Measurements from ENCODE around the gene CEP83. TPM values are rescaled to one million over a fixed set of nuclear protein-coding genes. Genes with fewer than 3 reads are reported as not detected.
A peak's percentile ranks its signal among the peaks of the same experiment; 100 is the strongest.

Gene CEP83
- total and polyA plus RNA-seq, 2 experiments from 2014 or later, result 18.3 to 35.2 TPM

DNA sequence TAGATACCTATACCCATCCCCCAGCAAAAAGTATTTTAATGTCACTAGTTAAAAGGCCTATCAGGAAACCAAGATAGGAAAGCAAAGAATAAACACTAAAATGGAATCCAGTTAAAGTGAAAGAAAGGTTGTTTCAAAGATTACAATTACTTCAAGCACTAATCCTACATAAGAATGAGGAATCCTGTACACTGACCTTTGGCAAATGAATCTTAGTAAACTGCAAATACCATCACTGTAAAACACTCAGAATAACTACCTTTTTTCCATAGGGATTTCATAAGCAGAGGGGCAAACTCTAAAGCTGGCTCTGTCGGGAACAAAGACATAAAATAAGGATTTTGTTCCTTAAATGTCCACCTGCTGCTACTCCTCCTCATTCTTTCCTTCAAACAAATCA lies 25.9 kb downstream of the CEP83 start:
- TF ChIP-seq, protein P1, sequence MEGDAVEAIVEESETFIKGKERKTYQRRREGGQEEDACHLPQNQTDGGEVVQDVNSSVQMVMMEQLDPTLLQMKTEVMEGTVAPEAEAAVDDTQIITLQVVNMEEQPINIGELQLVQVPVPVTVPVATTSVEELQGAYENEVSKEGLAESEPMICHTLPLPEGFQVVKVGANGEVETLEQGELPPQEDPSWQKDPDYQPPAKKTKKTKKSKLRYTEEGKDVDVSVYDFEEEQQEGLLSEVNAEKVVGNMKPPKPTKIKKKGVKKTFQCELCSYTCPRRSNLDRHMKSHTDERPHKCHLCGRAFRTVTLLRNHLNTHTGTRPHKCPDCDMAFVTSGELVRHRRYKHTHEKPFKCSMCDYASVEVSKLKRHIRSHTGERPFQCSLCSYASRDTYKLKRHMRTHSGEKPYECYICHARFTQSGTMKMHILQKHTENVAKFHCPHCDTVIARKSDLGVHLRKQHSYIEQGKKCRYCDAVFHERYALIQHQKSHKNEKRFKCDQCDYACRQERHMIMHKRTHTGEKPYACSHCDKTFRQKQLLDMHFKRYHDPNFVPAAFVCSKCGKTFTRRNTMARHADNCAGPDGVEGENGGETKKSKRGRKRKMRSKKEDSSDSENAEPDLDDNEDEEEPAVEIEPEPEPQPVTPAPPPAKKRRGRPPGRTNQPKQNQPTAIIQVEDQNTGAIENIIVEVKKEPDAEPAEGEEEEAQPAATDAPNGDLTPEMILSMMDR (IDR thresholded peaks at IDR 0.05; ENCODE audit: low read depth, low read length), result no peak
- DNase-seq (ENCODE audit: low read depth in 1 of 2, low spot score in 1 of 2), result no peak

DNA sequence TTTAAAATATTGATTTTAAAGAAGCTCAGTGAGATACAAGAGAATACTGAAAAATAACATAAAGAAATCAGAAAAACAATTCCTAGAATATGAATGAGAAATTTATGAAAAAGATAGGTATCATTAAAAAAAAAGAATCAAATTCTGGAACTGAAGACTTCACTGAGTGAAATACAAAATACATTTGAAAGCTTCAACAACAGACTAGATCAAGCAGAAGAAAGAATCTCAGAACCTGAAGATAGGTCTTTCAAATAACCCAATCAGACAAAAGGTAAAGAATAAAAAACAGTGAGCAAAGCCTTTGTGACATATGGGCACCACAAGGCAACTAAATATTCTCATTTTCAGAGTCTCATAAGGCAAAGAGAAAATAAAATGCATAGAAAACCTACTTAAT lies 29.4 kb downstream of the CEP83 start:
- Histone ChIP-seq H3K4me1 (ENCODE audit: low read depth) (peaks cover 5% of the 10 kb centered on the region), H3K27ac (no peak overlapping the region), H3K36me3 (no peaks in the 10 kb centered on the region), H3K4me3 (no peak overlapping the region), H3K27me3 (no peaks in the 10 kb centered on the region), H3K9me3 (ENCODE audit: low read depth) (no peaks in the 10 kb centered on the region)
- TF ChIP-seq, protein P1 (IDR thresholded peaks at IDR 0.05; ENCODE audit: low read depth, low read length), result no peak
- no peak for DNase-seq (ENCODE audit: low read depth in 1 of 2, low spot score in 1 of 2)

More for the DNA sequence above, 25.9 kb downstream of the CEP83 start:
- Histone ChIP-seq H3K4me1 (ENCODE audit: low read depth) (peaks cover 3% of the 10 kb centered on the region), H3K4me3 (no peak overlapping the region), H3K27ac (no peak overlapping the region), H3K36me3 (no peaks in the 10 kb centered on the region), H3K27me3 (no peaks in the 10 kb centered on the region), H3K9me3 (ENCODE audit: low read depth) (no peaks in the 10 kb centered on the region)

DNA sequence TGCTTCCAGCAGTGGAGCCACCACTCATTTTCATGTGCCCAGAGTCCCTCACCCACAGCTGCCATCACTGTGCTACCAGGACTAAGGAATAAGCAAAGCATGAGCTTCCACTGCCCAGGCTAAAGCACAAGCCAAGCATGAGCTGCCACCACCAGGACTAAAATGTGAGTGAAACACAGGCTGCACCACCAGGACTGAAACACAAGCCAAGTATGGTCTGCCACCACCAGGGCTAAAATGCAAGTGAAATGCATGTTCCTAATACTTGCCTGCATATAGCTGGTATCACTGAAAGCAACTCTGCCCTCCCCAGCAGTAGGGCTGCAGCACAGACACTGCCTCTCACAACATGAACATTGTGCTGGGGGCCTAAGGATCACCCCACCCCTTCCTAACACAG lies 30.0 kb downstream of the CEP83 start:
- H3K4me3 ChIP-seq, result no peak overlapping the region
- no peak overlapping the region for H3K27ac ChIP-seq
- peaks cover 4% of the 10 kb centered on the region for H3K4me1 ChIP-seq (ENCODE audit: low read depth)
- H3K27me3 ChIP-seq, result no peaks in the 10 kb centered on the region
- no peaks in the 10 kb centered on the region for H3K9me3 ChIP-seq (ENCODE audit: low read depth)
- TF ChIP-seq, protein P1 (IDR thresholded peaks at IDR 0.05; ENCODE audit: low read depth, low read length), result peak; percentile 34
- no peaks in the 10 kb centered on the region for H3K36me3 ChIP-seq
- DNase-seq (ENCODE audit: low read depth in 1 of 2, low spot score in 1 of 2), result peak in 1 of 2 donors; percentile 64

DNA sequence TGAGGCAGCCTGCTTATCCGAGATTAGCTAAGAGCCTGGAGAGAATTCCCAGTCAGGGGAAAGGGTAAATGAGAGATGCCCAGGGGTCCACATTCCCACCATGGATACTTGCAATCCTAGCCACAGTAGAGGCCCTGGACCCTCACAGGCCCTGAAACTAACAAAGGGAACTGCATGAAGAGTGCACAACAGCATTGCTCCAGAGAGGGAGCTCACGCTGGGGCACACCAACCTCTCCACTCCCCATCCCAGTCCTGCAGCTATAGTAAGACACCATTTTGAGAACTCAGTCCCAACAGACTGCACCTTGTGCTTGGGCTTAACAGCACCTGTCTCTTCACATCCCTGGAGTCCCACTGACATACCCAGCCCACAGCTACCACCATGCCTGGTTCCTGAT lies 30.5 kb downstream of the CEP83 start:
- Histone ChIP-seq H3K4me3 (no peak overlapping the region), H3K9me3 (ENCODE audit: low read depth) (no peaks in the 10 kb centered on the region), H3K27me3 (no peaks in the 10 kb centered on the region), H3K36me3 (no peaks in the 10 kb centered on the region), H3K4me1 (ENCODE audit: low read depth) (peaks cover 4% of the 10 kb centered on the region), H3K27ac (no peak overlapping the region)
- TF ChIP-seq, protein P1 (IDR thresholded peaks at IDR 0.05; ENCODE audit: low read depth, low read length), result no peak
- DNase-seq (ENCODE audit: low read depth in 1 of 2, low spot score in 1 of 2), result no peak

DNA sequence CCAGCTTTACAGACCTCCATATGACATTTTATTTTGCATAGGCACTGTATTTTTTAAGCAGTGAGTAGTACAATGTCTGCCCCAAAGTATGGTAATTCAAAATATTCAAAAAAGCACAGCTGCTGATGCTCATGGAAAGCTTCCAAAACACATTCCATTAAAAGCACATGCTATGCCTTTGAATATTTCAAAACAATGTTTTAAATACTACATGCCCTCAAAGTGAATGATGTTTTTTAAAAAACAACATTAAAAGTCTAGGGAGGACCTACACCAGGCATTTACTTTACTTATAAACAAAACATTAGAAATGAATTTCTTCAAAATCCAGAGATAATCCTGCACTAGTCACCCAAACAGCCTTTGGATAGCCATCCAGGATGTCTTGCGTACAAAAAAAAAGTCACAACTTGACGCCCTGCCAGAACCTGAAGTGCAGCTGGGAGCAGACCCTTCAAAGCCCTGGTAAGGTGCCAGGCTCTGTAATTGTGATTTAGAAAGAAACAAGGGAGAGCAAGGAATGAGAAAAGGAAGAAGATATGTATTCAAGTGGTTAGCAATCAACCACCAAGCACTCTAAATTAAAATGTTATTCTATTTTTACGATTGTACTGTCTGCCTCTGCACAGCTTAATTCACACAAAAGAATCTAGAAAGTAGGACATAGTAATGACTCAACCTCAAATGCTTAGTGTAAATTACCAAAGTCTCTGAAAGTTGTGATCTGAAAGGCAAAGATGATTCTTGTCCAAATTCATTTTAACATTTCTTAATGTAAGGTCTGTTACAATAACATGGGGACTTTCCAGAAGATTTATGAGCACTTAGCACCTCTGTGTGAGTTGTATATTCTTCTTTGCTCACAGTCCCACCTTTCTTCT lies 31.9 kb downstream of the CEP83 start:
- Histone ChIP-seq H3K4me3 (no peak overlapping the region), H3K27ac (no peak overlapping the region), H3K4me1 (ENCODE audit: low read depth) (peaks cover 4% of the 10 kb centered on the region), H3K9me3 (ENCODE audit: low read depth) (no peaks in the 10 kb centered on the region), H3K36me3 (no peaks in the 10 kb centered on the region), H3K27me3 (no peaks in the 10 kb centered on the region)
- DNase-seq (ENCODE audit: low read depth in 1 of 2, low spot score in 1 of 2), result peak; percentile 39 to 93
- TF ChIP-seq, protein P1 (IDR thresholded peaks at IDR 0.05; ENCODE audit: low read depth, low read length), result no peak
